SH-SY5Y (cell line): ENCODE measurements around the gene ROR2.

Experiments
- GATA2 ChIP-seq: IDR thresholded peaks from 2 replicates; pipeline ENCODE4 v1.6.1; 2011; ENCODE audit warnings: mild to moderate bottlenecking, low read depth, low read length
- GATA3 ChIP-seq: IDR thresholded peaks from 2 replicates; pipeline ENCODE4 v1.6.1; 2011; ENCODE audit warnings: low read depth, mild to moderate bottlenecking, low read length, moderate library complexity

The ROR2 gene

GRCh38 chr9:91777292-91777830, 172.7 kb downstream of the ROR2 start:
- TF ChIP-seq GATA2 (no peak), GATA3 (no peak)

DNA sequence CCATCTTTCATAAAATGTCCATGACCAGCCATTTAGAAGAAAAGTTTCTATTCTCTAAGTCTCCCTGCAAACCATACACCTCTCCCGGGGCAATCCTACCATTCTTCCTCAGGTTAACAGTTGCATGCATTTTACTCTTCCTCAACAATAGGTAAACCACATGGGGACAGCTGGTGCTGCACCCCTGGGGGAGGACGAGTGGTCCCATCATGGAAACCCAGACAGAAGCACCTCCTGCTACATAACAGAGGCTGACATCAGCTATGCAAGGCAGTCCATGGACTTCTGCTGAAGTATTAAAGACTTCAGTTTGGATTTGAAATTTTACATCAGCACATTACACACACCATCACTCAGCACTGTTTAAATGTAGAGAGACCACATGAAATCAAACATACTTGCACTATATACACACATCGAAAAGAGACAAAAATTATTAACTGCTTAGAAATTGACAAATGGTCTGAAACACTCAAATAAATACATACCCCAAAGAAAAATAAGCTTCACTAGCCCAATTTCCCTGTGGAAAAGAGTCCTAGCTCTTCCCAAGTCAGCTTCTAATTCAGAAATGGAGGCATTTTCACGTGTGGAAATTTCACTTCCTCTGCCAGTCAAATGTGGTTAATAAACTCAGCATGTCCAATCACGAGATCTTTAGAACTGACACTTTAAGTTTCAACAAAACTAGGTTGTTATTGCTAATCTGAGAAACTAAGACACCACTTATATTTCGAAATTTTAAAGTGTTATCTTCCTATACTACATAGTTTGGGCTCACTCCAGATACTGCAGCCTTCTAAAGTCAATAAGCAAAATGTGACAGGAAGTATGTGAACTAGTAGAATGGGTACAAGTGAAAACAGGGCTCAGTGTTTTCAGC, 173.4 kb downstream of the ROR2 start:
- no peak for TF ChIP-seq GATA3
- no peak for TF ChIP-seq GATA2

- TF ChIP-seq GATA2 (no peak), GATA3 (no peak)
Measured at GRCh38 chr9:91775708-91776028, 174.4 kb downstream of the ROR2 start.

GRCh38 chr9:91775011-91775707, 174.9 kb downstream of the ROR2 start:
- no peak for TF ChIP-seq GATA3
- TF ChIP-seq GATA2 = no peak

DNA sequence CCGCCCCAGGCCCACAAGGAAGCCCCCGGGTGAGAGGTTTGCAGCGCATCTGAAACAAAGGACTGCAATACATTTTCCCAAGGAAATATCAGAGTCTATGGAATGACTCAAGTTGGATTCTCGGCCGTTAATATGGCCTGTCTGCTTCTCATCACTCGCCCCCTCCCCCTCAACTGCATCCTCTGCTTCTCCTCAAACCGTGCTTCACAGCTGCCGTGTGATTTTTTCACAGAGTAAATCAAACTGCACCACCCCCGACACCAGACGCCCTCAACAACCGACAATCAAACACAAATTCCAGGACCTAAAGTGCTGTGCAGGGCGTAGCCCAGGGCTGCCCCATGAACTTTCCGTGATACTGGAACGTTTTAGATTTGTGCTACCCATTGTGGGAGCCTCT, 176.9 kb downstream of the ROR2 start:
- TF ChIP-seq GATA3 (no peak), GATA2 (no peak)

DNA sequence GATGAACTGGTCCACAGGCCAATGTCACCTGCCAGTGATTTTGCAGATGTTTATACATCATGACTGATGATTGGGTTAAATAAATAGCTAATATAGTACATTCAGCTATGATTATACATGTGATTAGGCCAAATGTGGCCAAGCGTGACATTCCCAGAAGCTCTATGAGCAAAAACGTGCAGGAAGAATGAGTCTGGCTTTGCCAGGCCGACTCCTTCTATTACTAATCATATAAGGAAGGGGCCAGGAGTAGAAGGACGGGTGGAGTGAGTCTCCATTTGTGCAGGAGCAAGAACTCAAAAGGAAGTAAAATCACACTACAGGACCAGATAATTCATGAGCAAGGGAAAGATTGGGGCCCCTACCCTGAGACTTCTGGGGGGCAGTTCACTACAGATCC, 178.2 kb downstream of the ROR2 start:
- TF ChIP-seq GATA2 = no peak
- no peak for TF ChIP-seq GATA3

DNA sequence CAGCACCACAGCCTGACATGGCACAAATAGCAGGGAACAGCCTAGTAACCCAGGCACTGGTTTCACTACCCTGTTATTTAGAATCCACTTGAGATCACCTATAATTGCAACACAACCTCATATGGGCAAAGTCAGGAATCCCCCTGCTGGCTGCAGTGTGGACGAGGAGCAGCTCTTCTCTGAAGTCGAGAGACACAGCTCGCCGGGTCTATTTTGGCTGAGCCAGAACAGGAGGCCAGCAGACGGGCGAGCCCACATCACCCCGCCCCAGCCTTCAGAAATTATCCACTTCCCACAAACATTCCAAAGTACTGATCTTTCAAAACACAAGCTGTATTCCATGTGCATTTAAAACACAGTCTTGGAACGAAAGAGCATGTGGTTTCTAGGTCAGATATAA, 179.0 kb downstream of the ROR2 start:
- no peak for TF ChIP-seq GATA3
- TF ChIP-seq GATA2 = no peak

GRCh38 chr9:91770229-91770628, 179.8 kb downstream of the ROR2 start:
- TF ChIP-seq GATA2 = no peak
- no peak for TF ChIP-seq GATA3

DNA sequence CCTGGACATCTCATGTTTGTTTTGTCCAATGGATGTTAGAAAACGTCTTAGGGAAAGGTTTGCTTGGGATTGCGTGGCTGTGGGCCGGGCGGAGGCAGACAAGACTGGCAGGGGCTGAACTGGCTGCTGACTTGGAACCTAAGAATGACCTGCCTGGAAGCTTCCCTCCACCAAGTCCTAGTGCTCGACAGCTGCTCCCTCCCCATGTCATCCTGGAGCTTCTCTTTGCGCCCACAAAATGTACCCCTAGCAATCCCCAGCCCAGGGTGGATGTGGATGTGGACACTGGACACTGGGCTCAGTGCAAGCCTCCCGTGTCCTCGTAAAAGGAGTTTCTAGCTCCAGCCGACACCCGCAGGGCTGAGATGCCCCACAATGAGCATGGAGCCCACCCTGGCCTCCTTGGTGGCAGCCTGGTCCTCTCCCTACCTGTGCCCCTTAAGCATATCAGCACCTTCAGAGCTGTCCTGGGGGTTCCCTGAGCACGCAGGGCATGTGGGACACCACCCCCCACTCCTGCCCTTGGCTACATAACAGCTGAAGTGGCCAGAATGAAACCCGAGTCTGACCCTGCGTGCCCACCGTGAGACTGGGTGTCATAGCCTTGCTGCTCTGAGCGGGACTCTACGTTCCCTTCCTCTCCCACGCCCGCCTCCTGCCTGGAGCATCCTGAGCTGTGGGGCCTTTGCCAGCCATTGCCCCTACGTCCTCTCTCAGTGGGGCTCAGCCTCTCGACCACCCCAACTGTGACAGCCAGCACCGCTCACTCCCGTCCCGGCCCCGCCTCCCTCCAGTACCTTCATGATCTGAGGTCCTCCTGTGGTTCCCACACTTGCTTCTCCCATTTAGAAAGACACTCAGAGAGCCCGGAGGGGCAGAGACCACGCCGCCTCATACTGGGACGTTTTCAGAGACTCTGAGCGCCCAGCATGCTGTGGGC, 180.8 kb downstream of the ROR2 start:
- TF ChIP-seq GATA2 (no peak), GATA3 (no peak)

DNA sequence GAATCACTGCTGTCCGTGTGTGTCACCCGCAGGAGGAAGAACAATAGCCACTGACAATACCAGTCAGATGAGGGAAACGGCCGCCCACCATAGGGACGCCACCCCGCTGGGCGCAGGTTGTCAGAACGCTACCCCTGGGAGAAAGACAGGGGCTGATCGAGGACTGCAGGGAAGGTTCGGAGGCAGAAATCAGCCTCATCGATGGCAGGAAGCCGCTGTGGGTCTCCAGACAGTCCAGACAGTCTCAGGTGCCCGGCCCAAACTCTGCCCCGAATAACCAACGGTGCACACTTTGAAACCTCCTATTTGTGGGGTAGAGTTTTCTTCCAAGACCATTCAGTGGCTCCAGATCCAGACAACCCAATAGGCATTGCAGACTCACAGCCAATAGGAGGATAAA, 181.5 kb downstream of the ROR2 start:
- TF ChIP-seq GATA3 = no peak
- TF ChIP-seq GATA2 = no peak

GRCh38 chr9:91766315-91767069, 183.5 kb downstream of the ROR2 start:
- no peak for TF ChIP-seq GATA2
- TF ChIP-seq GATA3 = no peak

DNA sequence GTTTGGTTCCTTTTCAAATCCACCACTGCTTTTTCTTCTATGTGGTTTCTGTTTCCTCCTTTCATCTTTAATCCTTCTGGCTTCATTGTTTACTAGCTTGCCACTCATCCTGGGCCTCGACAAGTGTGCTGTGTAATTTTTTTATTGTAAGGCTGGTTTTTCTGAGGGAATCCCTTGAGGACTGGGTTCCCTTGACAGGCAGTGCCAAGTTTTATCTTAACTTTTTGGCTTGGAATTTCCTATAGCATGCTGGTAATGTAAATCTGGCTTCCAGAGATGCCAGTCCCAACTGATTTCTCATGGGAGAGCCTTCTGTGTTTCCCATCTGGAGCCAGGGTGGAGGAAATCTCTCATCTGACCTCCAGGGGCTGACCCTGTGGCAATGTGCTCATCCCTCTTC, 184.7 kb downstream of the ROR2 start:
- TF ChIP-seq GATA3 (no peak), GATA2 (no peak)

DNA sequence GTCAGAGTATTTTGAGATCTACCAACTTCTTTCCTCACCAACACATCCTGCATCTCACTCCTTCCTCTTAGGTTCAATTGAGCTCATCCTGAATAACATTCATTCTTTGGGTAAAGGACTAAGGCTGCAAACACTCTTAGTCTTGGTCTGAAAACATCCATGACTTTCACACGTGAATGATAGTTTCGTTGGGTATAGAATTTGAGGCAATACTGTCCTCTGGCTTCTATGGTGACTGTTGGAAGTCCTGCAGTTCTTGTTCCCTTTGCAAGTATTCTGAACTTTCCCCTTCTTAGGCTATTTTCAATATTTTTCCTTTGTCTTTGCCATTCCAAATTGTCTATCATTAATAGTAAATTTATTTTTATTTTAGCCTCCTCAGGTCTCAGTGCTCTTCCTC, 185.4 kb downstream of the ROR2 start:
- no peak for TF ChIP-seq GATA2
- TF ChIP-seq GATA3 = no peak
